Liver (tissue), 9 donors: ENCODE measurements around the gene KLHL30. TPM values are rescaled to one million over a fixed set of nuclear protein-coding genes. Genes with fewer than 3 reads are reported as not detected.

Source experiments
- DNase-seq: peaks from one replicate; pipeline ENCODE4 v3.0.0-alpha.2; 2017; ENCODE audit warnings: low spot score
- H3K27ac ChIP-seq, 2 donors: one replicate each; pipeline ENCODE4 v1.7.0; 2013; ENCODE audit warnings: inconsistent platforms in 2 of 2, low read length in 2 of 2, control low read depth in 1 of 2, low read depth in 1 of 2, mild to moderate bottlenecking in 1 of 2
- H3K27me3 ChIP-seq, 4 donors: one replicate each; pipeline versions ENCODE4 v1.6.1 to v1.7.0; 2013; ENCODE audit warnings: low read length in 3 of 4, inconsistent platforms in 1 of 4, mild to moderate bottlenecking in 1 of 4, moderate library complexity in 1 of 4; ENCODE audit not compliant: control insufficient read depth in 4 of 4, insufficient read depth in 4 of 4
- H3K36me3 ChIP-seq, 4 donors: one replicate each; pipeline versions ENCODE4 v1.6.1 to v1.7.0; 2013; ENCODE audit warnings: low read length in 3 of 4, mild to moderate bottlenecking in 3 of 4, low read depth in 1 of 4, moderate library complexity in 1 of 4; ENCODE audit not compliant: control insufficient read depth in 4 of 4, insufficient read depth in 3 of 4
- H3K4me1 ChIP-seq, 4 donors: one replicate each; pipeline versions ENCODE4 v1.6.1 to v1.7.0; 2013; ENCODE audit warnings: low read length in 3 of 4, mild to moderate bottlenecking in 3 of 4, moderate library complexity in 1 of 4; ENCODE audit not compliant: control insufficient read depth in 4 of 4, insufficient read depth in 4 of 4
- H3K4me3 ChIP-seq, 3 donors: one replicate each; pipeline versions ENCODE4 v1.6.1 to v1.7.0; 2013; ENCODE audit warnings: low read length in 3 of 3, control low read depth in 1 of 3, low read depth in 1 of 3, mild to moderate bottlenecking in 1 of 3
- H3K9ac ChIP-seq, 2 donors: one replicate each; pipeline ENCODE4 v1.7.0; 2013; ENCODE audit warnings: low read length in 2 of 2, mild to moderate bottlenecking in 2 of 2, moderate library complexity in 2 of 2, control low read depth in 1 of 2, low read depth in 1 of 2
- H3K9me3 ChIP-seq, 4 donors: one replicate each; pipeline versions ENCODE4 v1.6.1 to v1.7.0; 2013; ENCODE audit warnings: low read length in 3 of 4; ENCODE audit not compliant: control insufficient read depth in 4 of 4
- CTCF ChIP-seq: fragments of 150-350 bp; IDR thresholded peaks from 2 replicates; pipeline ENCODE4 v1.5.1; 2017; ENCODE audit warnings: improper control_type of control experiment, low read depth, low read length; ENCODE audit not compliant: missing input control
- HNF4G ChIP-seq: IDR thresholded peaks from 2 replicates; pipeline ENCODE4 v1.6.1; 2016; ENCODE audit warnings: antibody characterized with exemption
- MAX ChIP-seq: IDR thresholded peaks from 2 replicates; pipeline ENCODE4 v1.6.1; 2016; ENCODE audit warnings: antibody characterized with exemption
- REST ChIP-seq: IDR thresholded peaks from 2 replicates; pipeline ENCODE4 v1.6.1; 2016; ENCODE audit warnings: antibody characterized with exemption, mild to moderate bottlenecking
- TAF1 ChIP-seq: conservative IDR thresholded peaks from 2 replicates; pipeline ENCODE4 v1.6.1; 2016; ENCODE audit warnings: antibody characterized with exemption, mild to moderate bottlenecking
- YY1 ChIP-seq: IDR thresholded peaks from 2 replicates; pipeline ENCODE4 v1.6.1; 2016; ENCODE audit warnings: antibody characterized with exemption, mild to moderate bottlenecking
- ZBTB33 ChIP-seq: IDR thresholded peaks from 2 replicates; pipeline ENCODE4 v1.6.1; 2016; ENCODE audit warnings: antibody characterized with exemption
- WGBS: extraction: QIAGEN DNeasy Blood & Tissue Kit; methylation state at CpG from one replicate; pipeline ENCODE4 v1.1.7; 2013; 5-methylcytosine and 5-hydroxymethylcytosine counted together
- polyA plus RNA-seq, 2 donors: library from polyadenylated mRNA; stranded (reverse) in 1 of 2; unstranded in 1 of 2; fragments of 200-250 nt in 1 of 2; fragments of >200 nt in 1 of 2; fragmentation: Nextera tagmentation in 1 of 2; extraction: Ambion mirVana in 1 of 2; gene quantifications; one replicate each; pipeline versions ENCODE4 v1.2.1 to v1.2.3, GENCODE V29; 2013 to 2015
- total RNA-seq, 2 donors: library from RNA; depleted of rRNA; stranded (reverse); fragments of >200 nt; gene quantifications; one replicate each; pipeline ENCODE4 v1.2.3, GENCODE V29; 2014
- donor health status: healthy.
- donor health status: healthy.
- donor health status: healthy.
- donor health status: healthy.
- donor health status: healthy.

The KLHL30 gene
- total and polyA plus RNA-seq, 4 donors: 0.05 to 0.08 TPM; not detected in 2

GRCh38 chr2:238134393-238134785, 4.1 kb upstream of the KLHL30 start (continued):
- TF ChIP-seq CTCF: no peak

GRCh38 chr2:238135601-238136150, 2.8 kb upstream of the KLHL30 start:
- Histone ChIP-seq H3K9me3 (no peaks in the 10 kb centered on the region), H3K27me3 (no peaks in the 10 kb centered on the region), H3K27ac (no peak overlapping the region), H3K4me3 (no peak overlapping the region), H3K9ac (no peak overlapping the region), H3K36me3 (no peaks in the 10 kb centered on the region), H3K4me1 (peaks cover 0 to 8% (median 2%) of the 10 kb centered on the region in 4 donors)
- TF ChIP-seq YY1: no peak
- TF ChIP-seq MAX: no peak
- no peak for TF ChIP-seq TAF1
- TF ChIP-seq HNF4G: no peak
- TF ChIP-seq CTCF: no peak
- TF ChIP-seq ZBTB33: no peak
- TF ChIP-seq REST: no peak
- 91% methylated on average over 15 of the region's 15 CpGs for WGBS
- DNase-seq: no peak
